ENCODE results near the gene CACNG7. TPM values are rescaled to one million over a fixed set of nuclear protein-coding genes. Genes with fewer than 3 reads are reported as not detected.

CACNG7 gene
- total RNA-seq, 2 experiments from 2014 or later, result not detected

DNA sequence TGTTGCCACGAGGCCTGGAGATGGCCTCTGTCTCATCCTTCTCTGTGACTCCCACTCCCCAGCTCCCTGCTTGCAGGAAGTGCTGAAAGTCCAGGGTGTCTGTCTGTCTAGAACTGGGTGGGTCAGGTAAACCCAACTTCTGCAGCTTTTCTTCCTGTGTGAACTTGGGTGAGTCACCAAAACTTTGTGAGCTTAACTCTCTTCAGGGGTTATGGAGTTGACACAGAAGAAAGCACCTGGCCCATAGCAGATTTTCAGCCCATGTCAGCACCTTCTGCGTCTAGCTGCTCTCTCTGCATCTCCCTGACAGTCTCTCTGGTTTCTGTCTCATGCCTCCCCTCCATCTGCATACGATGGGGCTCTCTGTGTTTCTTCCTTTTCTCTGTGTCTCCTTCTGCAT lies 4.2 kb upstream of the CACNG7 start:
- DNase-seq, result no peak
- H3K27ac Mint-ChIP-seq, result no peak overlapping the region
- no peak overlapping the region for H3K4me3 Mint-ChIP-seq
- ChIA-PET CTCF (interaction anchor here (1.7 kb wide), 1 partner anchor 119 kb away, joined by 7 read pairs; no protein-coding TSS in a partner anchor), POLR2A (interaction anchor here (0.6 kb wide), 1 partner anchor 51 kb away, joined by 3 read pairs; no protein-coding TSS in a partner anchor)
- intact Hi-C loops (cut with micrococcal nuclease), result loop anchor here (10.0 kb wide), 1 partner anchor 60 kb away; no protein-coding TSS in a partner anchor
- no peaks in the 10 kb centered on the region for H3K9me3 Mint-ChIP-seq
- H3K36me3 Mint-ChIP-seq (ENCODE audit: low read depth), result peaks cover 2% of the 10 kb centered on the region
- H3K27me3 Mint-ChIP-seq, result peaks cover 58% of the 10 kb centered on the region
- TF ChIP-seq, protein P1, sequence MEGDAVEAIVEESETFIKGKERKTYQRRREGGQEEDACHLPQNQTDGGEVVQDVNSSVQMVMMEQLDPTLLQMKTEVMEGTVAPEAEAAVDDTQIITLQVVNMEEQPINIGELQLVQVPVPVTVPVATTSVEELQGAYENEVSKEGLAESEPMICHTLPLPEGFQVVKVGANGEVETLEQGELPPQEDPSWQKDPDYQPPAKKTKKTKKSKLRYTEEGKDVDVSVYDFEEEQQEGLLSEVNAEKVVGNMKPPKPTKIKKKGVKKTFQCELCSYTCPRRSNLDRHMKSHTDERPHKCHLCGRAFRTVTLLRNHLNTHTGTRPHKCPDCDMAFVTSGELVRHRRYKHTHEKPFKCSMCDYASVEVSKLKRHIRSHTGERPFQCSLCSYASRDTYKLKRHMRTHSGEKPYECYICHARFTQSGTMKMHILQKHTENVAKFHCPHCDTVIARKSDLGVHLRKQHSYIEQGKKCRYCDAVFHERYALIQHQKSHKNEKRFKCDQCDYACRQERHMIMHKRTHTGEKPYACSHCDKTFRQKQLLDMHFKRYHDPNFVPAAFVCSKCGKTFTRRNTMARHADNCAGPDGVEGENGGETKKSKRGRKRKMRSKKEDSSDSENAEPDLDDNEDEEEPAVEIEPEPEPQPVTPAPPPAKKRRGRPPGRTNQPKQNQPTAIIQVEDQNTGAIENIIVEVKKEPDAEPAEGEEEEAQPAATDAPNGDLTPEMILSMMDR (IDR thresholded peaks at IDR 0.05), result no peak
- H3K4me1 Mint-ChIP-seq (ENCODE audit: low read depth), result peaks cover 14% of the 10 kb centered on the region
- no peak for ATAC-seq

DNA sequence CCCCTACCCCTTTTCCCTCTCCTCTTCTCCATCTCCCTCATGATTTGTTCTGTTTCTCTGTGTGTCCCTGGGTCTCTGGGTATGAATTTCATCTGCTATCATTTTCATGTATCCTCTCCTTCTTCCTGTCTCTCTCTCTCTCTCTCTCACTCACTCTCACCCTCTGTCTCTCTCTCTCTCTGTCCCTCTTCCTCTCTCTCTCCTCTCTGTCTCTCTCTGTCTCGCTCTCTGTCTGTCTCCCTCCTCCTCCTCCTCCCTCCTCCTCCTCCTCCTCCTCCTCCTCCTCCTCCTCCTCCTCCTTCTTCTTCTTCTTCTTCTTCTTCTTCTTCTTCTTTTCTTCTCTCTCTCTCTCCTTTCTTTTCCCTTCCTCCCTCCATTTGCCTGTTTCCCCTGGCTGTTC lies 3.3 kb upstream of the CACNG7 start:
- TF ChIP-seq, protein P1 (IDR thresholded peaks at IDR 0.05), result no peak
- DNase-seq (no peak), ATAC-seq (no peak)
- H3K4me3 Mint-ChIP-seq, result no peak overlapping the region
- H3K27ac Mint-ChIP-seq, result no peak overlapping the region
- H3K9me3 Mint-ChIP-seq, result no peaks in the 10 kb centered on the region
- H3K36me3 Mint-ChIP-seq (ENCODE audit: low read depth), result peaks cover 2% of the 10 kb centered on the region
- ChIA-PET CTCF (no interaction called here), POLR2A (no interaction called here)
- intact Hi-C loops (cut with micrococcal nuclease), result loop anchor here (10.0 kb wide), 1 partner anchor 61 kb away; no protein-coding TSS in a partner anchor
- H3K4me1 Mint-ChIP-seq (ENCODE audit: low read depth), result peaks cover 14% of the 10 kb centered on the region
- peaks cover 62% of the 10 kb centered on the region for H3K27me3 Mint-ChIP-seq

DNA sequence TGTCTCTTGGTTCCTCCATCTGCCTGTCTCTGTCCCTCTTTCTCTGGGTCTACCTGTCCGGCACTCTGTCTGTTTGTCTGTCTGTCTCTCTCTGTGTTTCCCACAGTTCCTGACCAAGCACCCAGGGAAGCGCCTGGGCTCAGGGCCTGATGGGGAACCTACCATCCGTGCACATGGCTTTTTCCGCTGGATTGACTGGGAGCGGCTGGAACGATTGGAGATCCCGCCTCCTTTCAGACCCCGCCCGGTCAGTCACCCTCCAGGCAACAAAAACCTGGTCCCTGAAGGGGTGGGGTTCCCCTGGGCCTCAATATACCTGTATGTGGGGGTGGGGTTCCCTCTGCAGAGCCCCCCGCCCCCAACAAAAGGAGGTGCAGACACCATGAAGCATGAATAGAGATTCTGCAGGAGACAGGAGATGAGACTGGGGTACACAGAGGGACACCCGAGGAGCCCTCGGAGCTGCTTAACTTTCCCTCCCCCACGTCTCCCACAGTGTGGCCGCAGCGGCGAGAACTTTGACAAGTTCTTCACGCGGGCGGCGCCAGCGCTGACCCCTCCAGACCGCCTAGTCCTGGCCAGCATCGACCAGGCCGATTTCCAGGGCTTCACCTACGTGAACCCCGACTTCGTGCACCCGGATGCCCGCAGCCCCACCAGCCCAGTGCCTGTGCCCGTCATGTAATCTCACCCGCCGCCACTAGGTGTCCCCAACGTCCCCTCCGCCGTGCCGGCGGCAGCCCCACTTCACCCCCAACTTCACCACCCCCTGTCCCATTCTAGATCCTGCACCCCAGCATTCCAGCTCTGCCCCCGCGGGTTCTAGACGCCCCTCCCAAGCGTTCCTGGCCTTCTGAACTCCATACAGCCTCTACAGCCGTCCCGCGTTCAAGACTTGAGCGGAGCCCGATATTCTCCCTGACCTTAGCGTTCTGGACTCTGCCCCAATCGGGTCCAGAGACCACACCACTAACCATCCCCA lies 2.6 kb upstream of the CACNG7 start:
- Mint-ChIP-seq H3K27ac (no peak overlapping the region), H3K36me3 (ENCODE audit: low read depth) (peaks cover 2% of the 10 kb centered on the region), H3K9me3 (no peaks in the 10 kb centered on the region), H3K27me3 (peaks cover 65% of the 10 kb centered on the region), H3K4me3 (no peak overlapping the region), H3K4me1 (ENCODE audit: low read depth) (peaks cover 14% of the 10 kb centered on the region)
- peak; percentile 73 for DNase-seq
- TF ChIP-seq, protein P1 (IDR thresholded peaks at IDR 0.05), result peak; percentile 86
- ChIA-PET CTCF (interaction anchor here (0.9 to 1.5 kb wide), 5 partner anchors 8 to 125 kb away, joined by 3 to 5 read pairs (median 3); no protein-coding TSS in a partner anchor), POLR2A (interaction anchor here (1.1 kb wide), 1 partner anchor 24 kb away, joined by 3 read pairs; the partner anchor contains the start of gene PRKCG)
- intact Hi-C loops (cut with micrococcal nuclease), result loop anchor here (10.0 kb wide), 1 partner anchor 62 kb away; no protein-coding TSS in a partner anchor
- peak; percentile 72 for ATAC-seq

DNA sequence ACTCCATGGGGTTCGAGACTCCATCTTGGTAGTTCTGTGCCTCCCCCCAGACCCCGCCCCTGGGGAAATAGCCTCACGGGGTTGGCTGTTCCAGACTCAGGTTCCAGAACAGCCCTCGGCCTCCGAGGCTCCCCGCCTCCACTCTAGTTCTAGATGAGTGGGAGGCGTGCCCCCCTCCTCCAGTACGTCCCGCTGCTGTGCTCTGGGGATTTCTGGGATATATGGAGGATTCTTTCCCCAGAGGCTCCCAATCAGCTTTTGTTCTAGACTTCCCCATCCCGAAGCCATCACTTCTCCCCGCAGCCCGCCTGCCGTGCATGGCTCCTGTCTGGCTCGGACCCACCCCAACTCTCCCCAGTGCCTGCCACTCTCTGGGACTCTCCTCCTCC lies 1.9 kb upstream of the CACNG7 start:
- CTCF ChIA-PET, result interaction anchor here (0.5 to 1.6 kb wide), 8 partner anchors 8 to 124 kb away, joined by 3 to 5 read pairs (median 3); no protein-coding TSS in a partner anchor
- intact Hi-C loops (cut with micrococcal nuclease), result loop anchor here (10.0 kb wide), 1 partner anchor 62 kb away; no protein-coding TSS in a partner anchor
- Mint-ChIP-seq H3K36me3 (ENCODE audit: low read depth) (peaks cover 2% of the 10 kb centered on the region), H3K27me3 (peaks cover 69% of the 10 kb centered on the region), H3K4me1 (ENCODE audit: low read depth) (peaks cover 14% of the 10 kb centered on the region), H3K4me3 (no peak overlapping the region), H3K27ac (no peak overlapping the region), H3K9me3 (no peaks in the 10 kb centered on the region)
- POLR2A ChIA-PET, result interaction anchor here (1.1 kb wide), 1 partner anchor 25 kb away, joined by 3 read pairs; the partner anchor contains the start of gene PRKCG
- DNase-seq (no peak), ATAC-seq (no peak)
- TF ChIP-seq, protein P1 (IDR thresholded peaks at IDR 0.05), result no peak

All from activated CD8-positive, alpha-beta T cell treated with anti-CD3 and anti-CD28 coated beads for 36 hours (primary cell).